Tibial nerve (tissue), 4 donors: ENCODE results near the gene MAPK1.

Experiments
- CTCF ChIP-seq, 5 experiments: fragments of 200-600 bp in 3 of 5; fragments of 450-650 bp in 2 of 5; sonication (generic) in 3 of 5; IDR thresholded peaks; one replicate each; pipeline ENCODE4 v1.5.1; 2016 to 2019; ENCODE audit warnings: antibody characterized with exemption in 5 of 5, mild to moderate bottlenecking in 3 of 5, moderate library complexity in 2 of 5
- EP300 ChIP-seq, 2 donors: sonication (generic); formaldehyde crosslinking; IDR thresholded peaks; one replicate each; pipeline ENCODE4 v1.6.1; 2017; ENCODE audit warnings: antibody characterized with exemption in 2 of 2, mild to moderate bottlenecking in 1 of 2
- POLR2A ChIP-seq, 2 donors: fragments of 450-650 bp; IDR thresholded peaks; one replicate each; pipeline ENCODE4 v1.6.1; 2017; ENCODE audit warnings: antibody characterized with exemption in 2 of 2, mild to moderate bottlenecking in 2 of 2, moderate library complexity in 2 of 2

GRCh38 chr22:21736084-21736642 lies 131.3 kb downstream of the MAPK1 start:
- TF ChIP-seq CTCF (IDR thresholded peaks at IDR 0.05), result no peak
- TF ChIP-seq POLR2A (IDR thresholded peaks at IDR 0.05), result no peak
- no peak for TF ChIP-seq EP300 (IDR thresholded peaks at IDR 0.05)
